GM10266 (cell line): ENCODE results near the gene CACNA2D1.

Experiments used
- DNase-seq: peaks from one replicate; pipeline ENCODE4 v3.0.0; 2012; ENCODE audit errors: extremely low spot score
- CTCF ChIP-seq: IDR thresholded peaks from 2 replicates; pipeline ENCODE4 v1.5.1; 2012; ENCODE audit warnings: mild to moderate bottlenecking, low read depth; ENCODE audit not compliant: control insufficient read depth, insufficient read depth; ENCODE audit errors: missing control alignments

CACNA2D1 gene

GRCh38 chr7:82158327-82158726 is 285.2 kb downstream of the CACNA2D1 start:
- no peak for DNase-seq
- TF ChIP-seq CTCF = no peak

GRCh38 chr7:82156893-82157292 is 286.7 kb downstream of the CACNA2D1 start:
- no peak for DNase-seq

GRCh38 chr7:82156168-82156567 is 287.4 kb downstream of the CACNA2D1 start:
- DNase-seq = no peak

More at GRCh38 chr7:82156893-82157292, 286.7 kb downstream of the CACNA2D1 start:
- no peak for TF ChIP-seq CTCF

GRCh38 chr7:82154728-82155127 is 288.8 kb downstream of the CACNA2D1 start:
- TF ChIP-seq CTCF = no peak
- no peak for DNase-seq

More at GRCh38 chr7:82156168-82156567, 287.4 kb downstream of the CACNA2D1 start:
- TF ChIP-seq CTCF = no peak

- TF ChIP-seq CTCF = no peak
- no peak for DNase-seq
Observed at GRCh38 chr7:82153776-82154175, 289.8 kb downstream of the CACNA2D1 start.

GRCh38 chr7:82152858-82153257 is 290.7 kb downstream of the CACNA2D1 start:
- no peak for TF ChIP-seq CTCF
- DNase-seq = no peak

- DNase-seq = no peak
- TF ChIP-seq CTCF = no peak
Observed at GRCh38 chr7:82146491-82146890, 297.1 kb downstream of the CACNA2D1 start.
